GM12878 (cell line): ENCODE measurements around the gene PTP4A1. TPM values are rescaled to one million over a fixed set of nuclear protein-coding genes. Genes with fewer than 3 reads are reported as not detected.

Experiments
- CBX5 ChIP-seq: sonication (generic); IDR thresholded peaks from 2 replicates; pipeline ENCODE4 v1.6.1; 2016; ENCODE audit warnings: low read depth, moderate library complexity, mild to moderate bottlenecking, inconsistent platforms
- CREB1 ChIP-seq: IDR thresholded peaks from 2 replicates; pipeline ENCODE4 v1.6.1; 2012; ENCODE audit warnings: low read depth, mild to moderate bottlenecking, inconsistent platforms
- JUND ChIP-seq: IDR thresholded peaks from 2 replicates; pipeline ENCODE4 v1.6.1; 2012; ENCODE audit warnings: low read depth, mild to moderate bottlenecking, low read length, improper control_type of control experiment, moderate library complexity
- LARP7 ChIP-seq: fragments of 450-650 bp; IDR thresholded peaks from 2 replicates; pipeline ENCODE4 v1.6.1; 2017; ENCODE audit warnings: mild to moderate bottlenecking
- SKIL ChIP-seq: fragments of 450-650 bp; IDR thresholded peaks from 2 replicates; pipeline ENCODE4 v1.6.1; 2017; ENCODE audit warnings: mild to moderate bottlenecking, low read depth, inconsistent platforms; ENCODE audit not compliant: poor library complexity, severe bottlenecking
- STAT1 ChIP-seq: fragments of 450-650 bp; conservative IDR thresholded peaks from 2 replicates; pipeline ENCODE4 v1.6.1; 2014; ENCODE audit warnings: antibody characterized with exemption, mild to moderate bottlenecking
- YBX1 ChIP-seq: fragments of 450-650 bp; IDR thresholded peaks from 2 replicates; pipeline ENCODE4 v1.6.1; 2016; ENCODE audit warnings: antibody characterized with exemption
- ZNF687 ChIP-seq: fragments of 450-650 bp; IDR thresholded peaks from 2 replicates; pipeline ENCODE4 v1.6.1; 2017; ENCODE audit warnings: mild to moderate bottlenecking, moderate library complexity
- polyA plus RNA-seq, 11 experiments: library from polyadenylated mRNA; depleted of rRNA in 4 of 11; unstranded in 6 of 11; stranded (reverse) in 5 of 11; fragments of >200 nt; fragmentation: Nextera tagmentation in 4 of 11; fragmentation: Illumina TruSeq in 1 of 11; extraction: Ambion mirVana in 4 of 11; extraction: Trizol in 1 of 11; gene quantifications; 1 replicate in 1 of 11; 2 replicates in 10 of 11; pipeline versions ENCODE4 v1.2.1 to v1.2.3, GENCODE V29; 2011 to 2016; ENCODE audit warnings: inconsistent platforms in 2 of 11, missing spikeins in 2 of 11, low read depth in 1 of 11
- total RNA-seq, 4 experiments: library from RNA; depleted of rRNA in 3 of 4; stranded (reverse); fragments of >200 nt in 3 of 4; fragmentation: Illumina TruSeq in 1 of 4; extraction: Trizol in 1 of 4; gene quantifications; 2 replicates each; pipeline versions ENCODE4 v1.2.1 to v1.2.3, GENCODE V29; 2013 to 2021
- TF ChIP-seq, protein P1 (sequence below): fragments of 450-650 bp; formaldehyde crosslinking; IDR thresholded peaks from 2 replicates; pipeline ENCODE4 v1.5.0; 2022; ENCODE audit warnings: mild to moderate bottlenecking, missing genetic modification characterization
- TF ChIP-seq, protein P2 (sequence below): IDR thresholded peaks from 2 replicates; pipeline ENCODE4 v1.6.1; 2011; ENCODE audit warnings: mild to moderate bottlenecking, low read depth, low read length, moderate library complexity; ENCODE audit not compliant: insufficient replicate concordance

PTP4A1 gene
- total and polyA plus RNA-seq, 10 of the 15 experiments (the other 5 are each of a cell fraction or from before 2014, with no cell fraction given), result 8.5 to 190 (median 46.4) TPM; not detected in 2

GRCh38 chr6:63523630-63524029, 48.6 kb upstream of the PTP4A1 start (continued):
- TF ChIP-seq, protein P1, sequence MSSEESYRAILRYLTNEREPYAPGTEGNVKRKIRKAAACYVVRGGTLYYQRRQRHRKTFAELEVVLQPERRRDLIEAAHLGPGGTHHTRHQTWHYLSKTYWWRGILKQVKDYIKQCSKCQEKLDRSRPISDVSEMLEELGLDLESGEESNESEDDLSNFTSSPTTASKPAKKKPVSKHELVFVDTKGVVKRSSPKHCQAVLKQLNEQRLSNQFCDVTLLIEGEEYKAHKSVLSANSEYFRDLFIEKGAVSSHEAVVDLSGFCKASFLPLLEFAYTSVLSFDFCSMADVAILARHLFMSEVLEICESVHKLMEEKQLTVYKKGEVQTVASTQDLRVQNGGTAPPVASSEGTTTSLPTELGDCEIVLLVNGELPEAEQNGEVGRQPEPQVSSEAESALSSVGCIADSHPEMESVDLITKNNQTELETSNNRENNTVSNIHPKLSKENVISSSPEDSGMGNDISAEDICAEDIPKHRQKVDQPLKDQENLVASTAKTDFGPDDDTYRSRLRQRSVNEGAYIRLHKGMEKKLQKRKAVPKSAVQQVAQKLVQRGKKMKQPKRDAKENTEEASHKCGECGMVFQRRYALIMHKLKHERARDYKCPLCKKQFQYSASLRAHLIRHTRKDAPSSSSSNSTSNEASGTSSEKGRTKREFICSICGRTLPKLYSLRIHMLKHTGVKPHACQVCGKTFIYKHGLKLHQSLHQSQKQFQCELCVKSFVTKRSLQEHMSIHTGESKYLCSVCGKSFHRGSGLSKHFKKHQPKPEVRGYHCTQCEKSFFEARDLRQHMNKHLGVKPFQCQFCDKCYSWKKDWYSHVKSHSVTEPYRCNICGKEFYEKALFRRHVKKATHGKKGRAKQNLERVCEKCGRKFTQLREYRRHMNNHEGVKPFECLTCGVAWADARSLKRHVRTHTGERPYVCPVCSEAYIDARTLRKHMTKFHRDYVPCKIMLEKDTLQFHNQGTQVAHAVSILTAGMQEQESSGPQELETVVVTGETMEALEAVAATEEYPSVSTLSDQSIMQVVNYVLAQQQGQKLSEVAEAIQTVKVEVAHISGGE, result no peak
- TF ChIP-seq JUND (no peak), ZNF687 (no peak), CBX5 (no peak), CREB1 (no peak), SKIL (no peak), YBX1 (no peak), STAT1 (no peak), LARP7 (no peak)
- TF ChIP-seq, protein P2, sequence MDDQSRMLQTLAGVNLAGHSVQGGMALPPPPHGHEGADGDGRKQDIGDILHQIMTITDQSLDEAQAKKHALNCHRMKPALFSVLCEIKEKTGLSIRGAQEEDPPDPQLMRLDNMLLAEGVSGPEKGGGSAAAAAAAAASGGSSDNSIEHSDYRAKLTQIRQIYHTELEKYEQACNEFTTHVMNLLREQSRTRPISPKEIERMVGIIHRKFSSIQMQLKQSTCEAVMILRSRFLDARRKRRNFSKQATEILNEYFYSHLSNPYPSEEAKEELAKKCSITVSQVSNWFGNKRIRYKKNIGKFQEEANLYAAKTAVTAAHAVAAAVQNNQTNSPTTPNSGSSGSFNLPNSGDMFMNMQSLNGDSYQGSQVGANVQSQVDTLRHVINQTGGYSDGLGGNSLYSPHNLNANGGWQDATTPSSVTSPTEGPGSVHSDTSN, result no peak
- TF ChIP-seq, all 136 proteins: peak for 0
